Suprapubic skin (tissue), 4 donors: Measurements from ENCODE around the gene FBXO8.

Experiments
- POLR2A ChIP-seq, 2 donors: fragments of 450-650 bp; IDR thresholded peaks; one replicate each; pipeline ENCODE4 v1.6.1; 2017; ENCODE audit warnings: antibody characterized with exemption in 2 of 2, mild to moderate bottlenecking in 2 of 2, moderate library complexity in 2 of 2
- POLR2AphosphoS5 ChIP-seq, 3 donors: sonication (generic); formaldehyde crosslinking; IDR thresholded peaks; one replicate each; pipeline ENCODE4 v1.6.1; 2017; ENCODE audit warnings: antibody characterized with exemption in 3 of 3
- TF ChIP-seq, protein P1 (sequence below), 2 donors: fragments of 200-600 bp in 1 of 2; fragments of 450-650 bp in 1 of 2; sonication (generic) in 1 of 2; IDR thresholded peaks; one replicate each; pipeline ENCODE4 v1.5.1; 2016 to 2019; ENCODE audit warnings: antibody characterized with exemption in 2 of 2, mild to moderate bottlenecking in 1 of 2, moderate library complexity in 1 of 2

DNA sequence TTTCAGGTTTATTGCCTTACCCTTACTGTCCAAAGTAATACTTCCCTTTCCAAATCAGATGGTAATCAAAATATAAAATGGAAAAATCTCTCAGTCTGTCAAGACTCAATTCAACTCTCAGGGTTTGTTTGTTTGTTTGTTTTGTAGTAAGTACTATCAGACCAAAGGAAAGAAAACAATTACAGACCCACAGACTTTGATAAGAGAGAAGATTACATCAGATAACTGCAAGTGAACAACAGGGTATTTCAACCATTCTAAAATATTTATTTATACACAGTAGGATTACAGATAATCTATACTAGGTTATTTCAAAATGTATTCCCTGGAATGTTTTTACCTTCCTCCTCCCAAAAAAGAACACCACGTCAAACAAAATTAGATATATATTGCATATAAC, 28.9 kb downstream of the FBXO8 start:
- TF ChIP-seq, protein P1, sequence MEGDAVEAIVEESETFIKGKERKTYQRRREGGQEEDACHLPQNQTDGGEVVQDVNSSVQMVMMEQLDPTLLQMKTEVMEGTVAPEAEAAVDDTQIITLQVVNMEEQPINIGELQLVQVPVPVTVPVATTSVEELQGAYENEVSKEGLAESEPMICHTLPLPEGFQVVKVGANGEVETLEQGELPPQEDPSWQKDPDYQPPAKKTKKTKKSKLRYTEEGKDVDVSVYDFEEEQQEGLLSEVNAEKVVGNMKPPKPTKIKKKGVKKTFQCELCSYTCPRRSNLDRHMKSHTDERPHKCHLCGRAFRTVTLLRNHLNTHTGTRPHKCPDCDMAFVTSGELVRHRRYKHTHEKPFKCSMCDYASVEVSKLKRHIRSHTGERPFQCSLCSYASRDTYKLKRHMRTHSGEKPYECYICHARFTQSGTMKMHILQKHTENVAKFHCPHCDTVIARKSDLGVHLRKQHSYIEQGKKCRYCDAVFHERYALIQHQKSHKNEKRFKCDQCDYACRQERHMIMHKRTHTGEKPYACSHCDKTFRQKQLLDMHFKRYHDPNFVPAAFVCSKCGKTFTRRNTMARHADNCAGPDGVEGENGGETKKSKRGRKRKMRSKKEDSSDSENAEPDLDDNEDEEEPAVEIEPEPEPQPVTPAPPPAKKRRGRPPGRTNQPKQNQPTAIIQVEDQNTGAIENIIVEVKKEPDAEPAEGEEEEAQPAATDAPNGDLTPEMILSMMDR (IDR thresholded peaks at IDR 0.05) = no peak
- TF ChIP-seq POLR2A (IDR thresholded peaks at IDR 0.05) (no peak), POLR2AphosphoS5 (IDR thresholded peaks at IDR 0.05) (no peak)
